GM19467 (cell line): ENCODE measurements around the gene RUNX2.

Experiments used
- ATAC-seq: cut with Tn5 transposase; IDR thresholded peaks from one replicate; pipeline ENCODE4 v1.9.1; 2021; ENCODE audit warnings: mild to moderate bottlenecking, moderate library complexity; ENCODE audit not compliant: unreplicated experiment

Gene RUNX2

GRCh38 chr6:45608252-45608913 is 280.3 kb downstream of the RUNX2 start:
- ATAC-seq: no peak

DNA sequence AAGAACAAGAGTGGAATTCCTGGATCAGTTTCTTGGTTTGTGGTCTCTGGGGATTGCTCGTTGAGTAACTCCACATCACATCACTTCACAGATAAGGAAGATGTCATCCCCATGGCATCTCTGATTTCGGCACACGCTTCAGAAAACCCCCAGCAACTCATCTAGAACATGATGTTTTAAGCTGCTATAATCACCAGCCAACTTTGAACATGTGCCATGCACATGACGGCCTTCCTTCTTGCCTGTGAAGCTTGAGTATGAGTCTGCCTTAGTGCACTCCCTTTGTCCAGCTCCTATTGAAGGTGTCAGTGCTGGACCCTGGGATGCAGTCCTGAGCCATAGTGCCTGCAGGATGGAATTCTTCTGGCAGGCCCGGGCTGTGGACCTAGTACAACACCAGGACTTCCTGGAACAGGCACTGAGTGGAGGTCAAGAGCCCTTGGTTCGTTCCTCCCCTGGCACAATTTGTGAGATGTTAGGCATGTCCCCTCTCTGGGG is 281.1 kb downstream of the RUNX2 start:
- ATAC-seq: no peak

- ATAC-seq: no peak
Measured at GRCh38 chr6:45610374-45610773, 282.2 kb downstream of the RUNX2 start.

GRCh38 chr6:45610832-45611231 is 282.7 kb downstream of the RUNX2 start:
- ATAC-seq: no peak

DNA sequence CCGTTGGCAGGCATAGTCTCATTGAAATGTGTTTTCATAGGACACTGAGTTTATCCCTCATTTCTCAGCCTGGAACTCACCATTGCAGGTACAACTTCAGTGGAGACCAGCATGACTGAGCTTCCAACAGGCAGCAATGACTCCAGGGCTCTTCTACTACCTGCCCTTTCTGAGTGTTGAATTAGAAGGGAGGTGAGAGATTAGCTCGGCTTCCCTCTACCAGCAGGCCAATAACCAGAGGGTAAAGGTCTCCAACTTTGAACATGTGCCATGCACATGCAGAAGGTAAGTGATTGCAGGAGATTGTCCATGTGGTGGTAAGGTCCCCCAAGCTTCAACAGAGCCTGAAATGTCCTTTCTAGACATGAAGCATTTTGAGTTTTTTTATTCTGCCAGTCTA is 283.4 kb downstream of the RUNX2 start:
- ATAC-seq: no peak

DNA sequence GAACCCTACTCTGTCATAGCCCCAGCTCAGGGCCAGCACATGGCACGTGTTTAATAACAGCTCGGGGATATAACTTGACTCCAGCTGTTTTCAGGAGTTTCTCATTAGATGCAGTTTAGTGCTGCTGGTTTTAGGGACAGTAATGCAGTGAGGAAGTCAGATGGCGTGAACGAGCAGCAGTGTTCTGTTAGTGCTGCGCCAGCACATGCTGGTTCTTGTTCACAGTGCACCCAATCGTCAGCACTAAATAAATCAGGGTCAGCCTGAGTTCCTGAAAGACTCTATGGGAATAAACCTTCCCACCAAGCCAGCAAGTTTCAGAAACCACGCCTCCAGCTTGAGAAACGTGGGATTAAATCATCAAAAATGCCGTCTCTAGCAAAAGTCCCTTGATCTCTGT is 285.5 kb downstream of the RUNX2 start:
- no peak for ATAC-seq

GRCh38 chr6:45614488-45615285 is 286.6 kb downstream of the RUNX2 start:
- ATAC-seq: no peak

- ATAC-seq: no peak
Measured at GRCh38 chr6:45616209-45616608, 288.1 kb downstream of the RUNX2 start.

DNA sequence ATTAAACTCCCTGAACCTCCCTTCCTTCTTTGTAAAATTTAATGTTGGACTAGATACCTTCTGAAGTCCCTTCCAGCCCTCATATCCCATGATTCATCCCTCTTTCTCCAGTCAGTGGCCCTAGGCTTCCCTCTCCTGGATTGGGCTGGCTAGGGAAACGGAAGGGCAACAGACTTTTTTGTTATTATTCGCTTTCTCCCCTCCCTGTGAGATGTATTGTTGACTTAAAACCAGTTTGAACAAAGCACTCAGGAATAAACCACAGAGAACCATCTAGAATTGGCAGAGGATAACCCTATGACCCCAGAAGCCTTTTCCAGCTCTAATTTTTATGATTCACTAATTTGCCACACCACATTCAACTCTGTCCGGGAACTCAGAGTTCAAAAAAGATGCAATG is 289.3 kb downstream of the RUNX2 start:
- ATAC-seq: no peak

DNA sequence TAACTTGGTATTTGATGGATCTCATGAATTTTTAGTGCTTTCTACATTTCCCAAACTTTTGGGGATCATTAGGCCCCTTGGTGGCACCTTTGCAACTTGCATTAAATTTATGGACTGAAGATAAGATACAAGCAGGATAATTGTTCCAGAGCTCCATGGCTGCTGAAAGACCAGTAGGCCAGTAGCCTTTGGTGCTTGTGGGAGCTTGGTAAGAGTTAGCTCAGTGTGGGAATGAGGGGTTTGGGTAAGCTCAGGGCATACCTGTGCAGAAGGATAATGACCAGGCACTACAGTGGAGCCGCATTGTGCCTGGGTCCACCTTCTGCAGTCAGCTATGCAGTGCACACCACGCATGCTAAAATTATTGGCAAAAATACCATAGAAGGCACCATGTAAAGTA is 290.1 kb downstream of the RUNX2 start:
- ATAC-seq: no peak

DNA sequence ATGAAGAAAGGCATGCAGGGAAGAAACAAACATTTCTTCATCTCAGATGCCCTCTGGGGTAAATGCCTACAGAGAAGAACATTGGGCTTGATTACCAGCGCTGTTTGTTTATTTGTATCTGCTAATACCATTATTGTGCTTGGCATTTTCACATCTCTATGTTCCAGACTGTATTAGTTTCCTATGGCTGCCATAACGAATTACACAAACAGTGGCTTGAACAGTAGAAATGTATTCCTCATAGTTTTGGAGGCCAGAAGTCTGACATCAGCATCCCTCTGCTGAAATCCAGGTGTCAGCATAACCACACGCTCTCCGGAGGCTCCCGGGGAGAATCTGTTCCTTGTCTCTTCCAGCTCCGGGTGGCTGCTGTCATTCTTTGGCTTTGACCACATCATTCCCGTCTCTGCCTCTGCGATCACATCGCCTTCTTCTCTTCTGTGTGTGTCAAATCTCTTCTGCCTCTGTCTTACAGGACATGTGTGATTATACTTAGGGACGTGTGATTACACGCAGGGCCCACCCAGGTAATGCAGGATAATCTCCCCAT is 291.2 kb downstream of the RUNX2 start:
- ATAC-seq: no peak

- no peak for ATAC-seq
Measured at GRCh38 chr6:45619994-45620471, 291.9 kb downstream of the RUNX2 start.

GRCh38 chr6:45624228-45624627 is 296.1 kb downstream of the RUNX2 start:
- ATAC-seq: no peak

DNA sequence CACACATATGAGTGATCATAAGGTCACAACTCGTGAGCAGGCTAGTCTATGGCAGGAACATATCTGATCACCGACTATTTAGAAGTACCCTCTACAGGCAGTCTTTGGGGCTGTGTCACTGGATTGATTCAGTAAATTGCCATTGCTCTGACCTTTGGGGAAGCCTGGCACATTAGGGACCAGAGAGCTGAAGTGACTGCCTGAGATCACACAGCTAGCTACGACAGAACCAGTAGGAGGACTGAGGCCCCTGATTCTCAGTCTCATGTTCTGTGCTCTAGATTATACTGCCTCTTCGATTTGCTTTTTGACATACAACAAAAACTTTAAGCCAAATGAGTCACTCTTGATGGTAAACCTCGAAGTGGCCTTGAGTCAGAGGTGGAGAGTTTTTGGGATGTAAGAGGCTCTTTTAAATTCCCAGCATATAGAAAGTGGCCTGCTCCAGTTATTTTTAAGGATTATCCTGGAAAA is 297.1 kb downstream of the RUNX2 start:
- ATAC-seq: no peak

DNA sequence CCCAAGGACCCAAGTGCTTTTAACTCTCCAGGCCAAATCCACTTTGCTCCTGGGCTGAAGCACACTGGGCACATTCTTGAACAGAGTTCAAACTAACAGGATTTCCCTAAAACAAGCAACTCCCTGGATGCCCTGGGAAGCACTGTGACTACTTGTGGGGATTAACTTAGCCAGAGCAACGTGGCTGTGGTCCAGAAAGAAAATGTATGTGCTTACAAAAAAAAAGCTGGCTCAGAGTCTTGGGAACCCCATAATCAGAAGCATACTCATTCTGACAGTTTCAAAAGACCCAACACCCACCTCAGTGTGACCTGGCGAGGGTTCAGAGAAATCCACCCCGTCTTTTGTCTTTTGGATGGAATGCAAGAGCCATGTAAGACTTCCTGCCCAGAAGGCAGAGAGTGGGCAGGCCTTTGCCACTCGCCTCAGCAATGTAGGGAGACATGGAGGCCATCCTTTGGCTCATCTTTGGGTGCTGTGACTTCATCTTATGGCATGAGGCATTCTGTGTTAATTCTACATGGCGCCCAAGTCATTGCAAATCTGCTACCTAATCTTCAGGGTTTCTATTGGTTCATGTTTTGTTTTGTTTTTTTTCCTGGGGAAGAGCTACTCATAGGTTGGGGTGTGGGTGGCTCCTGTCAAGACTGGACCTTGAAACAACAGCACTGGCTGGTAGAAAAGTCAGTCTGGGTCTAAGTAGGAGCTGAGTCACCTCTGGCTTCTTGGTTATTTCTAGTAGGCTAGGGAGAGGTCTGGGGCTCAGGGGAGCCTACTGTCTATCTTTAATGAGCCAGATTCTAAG is 298.2 kb downstream of the RUNX2 start:
- ATAC-seq: no peak

DNA sequence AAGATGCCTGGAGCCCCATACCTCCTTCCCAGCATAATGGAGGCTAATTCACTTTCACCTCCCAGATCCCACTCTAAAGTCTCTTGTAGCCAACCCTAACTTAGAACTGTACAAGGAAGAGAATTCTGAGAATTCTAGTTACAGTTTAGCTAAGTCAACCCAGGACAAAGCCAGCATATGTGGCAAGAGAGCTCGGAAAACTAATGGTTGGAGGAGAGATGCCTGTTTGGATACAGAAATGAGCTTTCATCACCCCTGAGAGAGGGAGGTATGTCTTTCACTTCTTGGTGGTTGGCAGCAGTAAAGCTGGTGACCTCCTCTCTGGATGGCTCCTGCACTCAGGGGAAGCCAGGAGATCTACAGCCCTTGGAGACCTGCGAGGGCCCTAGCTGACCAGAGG is 302.2 kb downstream of the RUNX2 start:
- ATAC-seq: no peak

- no peak for ATAC-seq
Measured at GRCh38 chr6:45630801-45631200, 302.7 kb downstream of the RUNX2 start.

GRCh38 chr6:45631396-45631795 is 303.3 kb downstream of the RUNX2 start:
- ATAC-seq: no peak

- no peak for ATAC-seq
Measured at GRCh38 chr6:45633272-45633908, 305.3 kb downstream of the RUNX2 start.

DNA sequence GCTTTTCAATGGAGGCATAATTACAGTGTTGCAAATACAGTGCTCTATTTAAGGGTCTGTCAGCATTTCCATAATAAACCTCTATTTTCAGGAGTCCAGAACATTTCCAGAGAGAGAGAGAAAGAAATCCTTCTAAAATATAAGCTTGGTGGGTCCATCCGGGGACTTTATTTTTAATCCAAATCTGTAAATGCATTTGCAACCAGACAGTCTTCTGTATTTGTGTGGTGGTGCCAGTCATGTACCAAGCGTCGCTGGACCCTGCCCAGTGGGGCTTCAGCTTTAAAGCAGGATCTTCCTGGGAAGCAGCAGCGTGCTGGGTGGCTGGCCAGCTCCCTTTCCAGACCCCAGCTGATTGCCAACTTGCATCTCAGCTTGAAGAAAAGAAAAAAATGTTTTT is 306.1 kb downstream of the RUNX2 start:
- ATAC-seq: no peak
